Endometrium (tissue), 2 donors: ENCODE data around the gene FAHD2B.
A peak's percentile ranks its signal among the peaks of the same experiment; 100 is the strongest.
"Not testable (repeated sequence)": the region's sequence is repeated elsewhere in the genome, so short reads cannot be mapped to it uniquely, and the experiment has no call there.

Source experiments
- FAIRE-seq: peaks from 2 replicates; lab custom pipeline; 2012; peaks lifted over from hg19 to GRCh38; lab: Jason Lieb, UNC
- donor health status: control.
- donor health status: control.

Gene FAHD2B

DNA sequence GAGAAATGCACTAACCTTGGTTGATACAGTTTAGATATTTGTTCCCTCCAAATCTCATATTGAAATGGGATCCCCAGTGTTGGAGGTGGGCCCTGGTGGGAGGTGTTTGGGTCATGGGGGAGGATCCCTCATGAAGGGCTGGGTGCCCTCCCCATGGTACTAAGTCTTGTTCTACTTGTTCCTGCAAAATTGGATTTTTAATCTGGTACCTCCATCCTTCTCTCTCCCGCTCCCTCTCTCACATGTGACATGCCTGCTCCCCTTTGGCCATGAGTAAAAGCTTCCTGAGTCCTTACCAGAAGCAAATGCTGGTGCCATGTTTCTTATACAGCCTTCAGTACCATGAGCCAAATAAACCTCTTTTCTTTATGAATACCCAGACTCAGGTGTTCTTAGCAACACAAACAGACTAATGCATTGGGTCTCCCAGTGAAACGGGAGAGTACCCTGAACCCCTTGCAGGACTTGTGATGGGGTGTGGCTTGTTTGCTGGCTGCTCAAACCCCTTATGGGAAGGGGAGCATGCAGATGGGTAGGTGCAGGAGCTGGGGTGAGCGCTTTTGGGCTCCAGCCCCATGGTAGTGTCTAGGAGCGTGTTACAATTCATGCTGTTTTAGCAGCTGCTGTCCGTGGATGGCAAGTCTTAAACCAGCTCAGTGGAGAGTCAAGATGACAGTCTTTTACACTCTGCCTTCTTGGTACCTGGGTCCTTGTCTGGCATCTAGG is 27.2 kb downstream of the FAHD2B start:
- no peak for FAIRE-seq

DNA sequence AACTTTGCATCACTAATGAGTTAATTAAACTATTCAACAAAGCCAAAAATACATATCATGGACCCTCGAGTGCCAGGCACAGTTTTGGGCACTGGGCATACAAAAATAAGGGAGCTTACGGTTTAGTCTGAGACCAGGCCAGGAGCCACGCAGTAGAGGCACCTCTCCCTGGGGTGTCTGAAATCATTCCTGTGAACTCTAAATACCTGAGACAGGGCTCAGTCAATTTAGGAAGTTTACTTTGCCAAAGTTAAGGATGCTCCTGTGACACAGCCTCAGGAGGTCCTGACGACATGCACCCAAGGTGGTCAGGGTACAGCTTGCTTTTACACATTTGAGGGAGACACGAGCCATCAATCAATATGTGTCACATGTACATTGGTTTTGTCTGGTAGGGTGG is 28.7 kb downstream of the FAHD2B start:
- not testable (repeated sequence) for FAIRE-seq

DNA sequence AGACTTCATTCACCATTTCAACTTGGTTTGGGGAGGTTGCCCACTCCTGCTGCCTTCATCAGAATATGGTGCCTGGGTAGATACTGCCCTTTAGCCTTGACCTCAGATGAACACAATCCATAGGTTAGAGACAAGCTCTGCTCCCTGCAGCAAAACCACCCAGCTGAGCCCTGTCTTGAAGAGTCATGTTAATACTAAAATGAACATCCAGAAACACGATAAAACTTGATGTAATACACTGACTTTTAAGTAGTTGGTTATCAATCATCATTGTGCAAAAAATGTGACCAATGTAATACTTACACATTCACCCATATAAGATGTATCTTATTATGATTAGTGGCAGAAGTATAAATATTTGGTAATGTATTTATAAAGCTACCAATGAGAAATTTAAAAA is 32.7 kb downstream of the FAHD2B start:
- peak; percentile 67 for FAIRE-seq

DNA sequence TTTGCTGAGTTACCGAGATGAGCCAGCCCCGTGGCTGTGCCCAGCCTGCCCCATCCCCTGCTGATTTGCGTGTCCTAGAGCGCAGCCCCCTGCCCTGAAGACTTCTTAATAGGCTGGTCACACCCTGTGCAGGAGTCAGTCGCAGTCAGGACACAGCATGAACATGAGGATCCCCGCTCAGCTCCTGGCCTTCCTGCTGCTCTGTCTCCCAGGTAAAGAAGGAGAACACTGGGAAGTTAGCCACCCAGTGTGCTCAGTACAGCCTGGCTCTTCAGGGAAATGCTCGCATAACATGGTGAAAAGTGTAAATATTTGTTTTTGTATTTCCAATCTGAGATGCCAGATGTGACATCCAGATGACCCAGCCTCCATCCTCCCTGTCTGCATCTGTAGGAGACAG is 34.9 kb downstream of the FAHD2B start:
- FAIRE-seq = not testable (repeated sequence)

DNA sequence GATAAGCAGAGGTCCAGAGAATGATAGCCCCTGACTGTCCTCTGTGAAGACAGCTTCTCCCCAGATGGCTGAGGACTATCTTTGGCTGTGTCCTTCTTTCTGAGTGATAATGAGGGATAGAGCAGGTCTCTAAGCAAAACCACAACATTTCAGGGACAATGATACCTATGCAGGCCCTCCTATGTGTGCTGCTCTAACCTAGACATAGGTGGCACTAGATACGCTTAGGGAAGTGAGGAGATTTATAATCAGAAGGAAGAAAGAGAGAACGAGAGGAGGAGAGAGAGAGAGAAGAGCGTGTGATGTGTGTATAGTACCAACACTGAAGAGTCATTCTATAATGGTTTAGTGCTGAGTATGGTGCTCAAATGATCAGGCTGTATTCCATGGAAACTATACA is 38.5 kb downstream of the FAHD2B start:
- not testable (repeated sequence) for FAIRE-seq

DNA sequence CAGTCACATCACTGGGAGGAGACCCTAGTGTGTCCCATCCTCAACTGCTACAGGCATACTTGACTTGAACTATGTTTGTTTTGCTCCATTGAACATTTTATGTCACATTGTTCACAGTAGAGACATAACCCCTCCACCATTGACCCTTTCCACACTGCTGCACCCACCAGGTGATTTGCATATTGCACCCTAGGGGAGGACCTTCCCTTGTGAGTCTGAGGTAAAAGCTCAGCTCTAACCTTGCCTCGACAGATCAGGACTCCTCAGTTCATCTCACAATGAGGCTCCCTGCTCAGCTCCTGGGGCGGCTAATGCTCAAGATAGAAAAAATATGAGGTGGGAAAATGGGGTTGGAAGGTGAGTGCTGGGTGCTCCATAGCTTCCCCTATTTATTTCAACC is 44.6 kb downstream of the FAHD2B start:
- not testable (repeated sequence) for FAIRE-seq

DNA sequence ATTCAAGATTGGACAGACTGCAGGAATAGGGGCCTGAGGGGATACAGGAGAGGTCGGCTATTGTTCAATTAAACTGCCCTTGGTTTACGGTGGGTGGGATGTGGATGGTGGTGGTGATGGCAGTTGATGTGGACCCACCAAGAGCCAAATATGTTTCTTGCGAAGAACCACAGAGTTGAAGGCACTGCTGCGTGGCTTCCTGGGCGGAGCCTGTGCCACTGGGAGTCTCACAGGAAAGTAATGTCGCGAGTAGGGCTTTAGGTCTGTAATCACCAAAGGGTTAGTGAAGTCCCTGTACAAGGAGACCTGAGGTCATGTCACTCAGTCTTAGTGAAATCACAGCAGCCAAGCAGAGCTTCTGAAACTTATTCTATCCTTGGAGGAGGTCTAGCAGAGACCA is 46.2 kb downstream of the FAHD2B start:
- FAIRE-seq = not testable (repeated sequence)

DNA sequence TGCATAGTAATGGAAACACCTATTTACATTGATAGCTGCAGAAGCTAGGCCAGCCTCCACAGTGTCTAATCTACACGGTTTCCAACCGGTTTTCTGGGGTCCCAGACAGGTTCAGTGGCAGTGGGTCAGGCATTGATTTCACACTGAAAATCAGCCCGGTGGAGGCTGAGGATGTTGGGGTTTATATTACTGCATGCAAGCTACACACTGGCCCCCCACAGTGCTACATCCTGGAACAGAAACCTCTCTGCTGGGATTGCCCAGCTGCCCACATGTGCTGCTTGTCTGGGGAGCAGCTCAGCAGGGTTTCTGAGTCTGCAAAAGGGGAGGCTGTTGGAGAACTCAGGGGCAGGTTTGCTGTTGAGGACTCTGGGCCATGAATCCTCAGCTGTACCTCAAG is 48.0 kb downstream of the FAHD2B start:
- FAIRE-seq = not testable (repeated sequence)

DNA sequence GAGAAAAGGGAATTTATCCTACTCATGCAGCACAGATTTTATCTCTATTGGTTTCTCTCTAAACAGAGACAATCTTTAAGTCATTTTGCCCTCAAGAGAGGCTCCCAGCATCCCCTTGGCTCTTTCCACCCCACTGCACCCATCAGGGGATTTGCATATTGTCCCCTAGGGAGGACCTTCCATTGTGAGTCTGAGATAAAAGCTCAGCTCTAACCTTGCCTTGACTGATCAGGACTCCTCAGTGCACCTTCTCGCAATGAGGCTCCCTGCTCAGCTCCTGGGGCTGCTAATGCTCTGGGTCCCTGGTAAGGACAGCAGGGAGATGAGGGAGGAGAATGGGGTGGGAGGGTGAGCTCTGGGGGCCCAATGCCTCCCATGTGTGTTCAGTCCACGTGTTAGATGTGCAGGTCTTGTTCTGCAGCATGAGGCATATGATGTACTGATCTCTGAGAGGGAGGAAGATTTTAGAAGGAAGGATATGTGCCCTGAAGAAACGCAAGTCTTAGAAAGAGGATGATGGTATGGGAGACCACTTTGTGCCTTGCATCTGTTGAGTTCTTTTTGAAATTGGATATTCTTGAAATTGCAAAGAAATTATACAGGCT is 48.7 kb downstream of the FAHD2B start:
- not testable (repeated sequence) for FAIRE-seq
